HUES48 (cell line): ENCODE data around the gene CAMK2G.
"Not testable (repeated sequence)": the region's sequence is repeated elsewhere in the genome, so short reads cannot be mapped to it uniquely, and the experiment has no call there.

ENCODE experiments used
- H3K27ac ChIP-seq: one replicate; pipeline ENCODE4 v1.7.0; 2013; ENCODE audit warnings: low read depth, low read length, inconsistent platforms
- H3K27me3 ChIP-seq: 2 replicates; pipeline ENCODE4 v1.6.1; 2013; ENCODE audit warnings: mild to moderate bottlenecking, low read length; ENCODE audit not compliant: control insufficient read depth, insufficient read depth
- H3K36me3 ChIP-seq: 2 replicates; pipeline ENCODE4 v1.6.1; 2013; ENCODE audit warnings: low read length; ENCODE audit not compliant: control insufficient read depth, insufficient read depth
- H3K4me1 ChIP-seq: 2 replicates; pipeline ENCODE4 v1.6.1; 2013; ENCODE audit warnings: mild to moderate bottlenecking, low read length; ENCODE audit not compliant: control insufficient read depth, insufficient read depth
- H3K4me3 ChIP-seq: 2 replicates; pipeline ENCODE4 v1.5.1; 2013; ENCODE audit warnings: mild to moderate bottlenecking, low read depth, low read length
- H3K9ac ChIP-seq: 2 replicates; pipeline ENCODE4 v1.6.1; 2013; ENCODE audit warnings: mild to moderate bottlenecking, low read depth, low read length, moderate library complexity
- H3K9me3 ChIP-seq: 2 replicates; pipeline ENCODE4 v1.6.1; 2013; ENCODE audit warnings: low read length; ENCODE audit not compliant: control insufficient read depth, insufficient read depth

Gene CAMK2G

DNA sequence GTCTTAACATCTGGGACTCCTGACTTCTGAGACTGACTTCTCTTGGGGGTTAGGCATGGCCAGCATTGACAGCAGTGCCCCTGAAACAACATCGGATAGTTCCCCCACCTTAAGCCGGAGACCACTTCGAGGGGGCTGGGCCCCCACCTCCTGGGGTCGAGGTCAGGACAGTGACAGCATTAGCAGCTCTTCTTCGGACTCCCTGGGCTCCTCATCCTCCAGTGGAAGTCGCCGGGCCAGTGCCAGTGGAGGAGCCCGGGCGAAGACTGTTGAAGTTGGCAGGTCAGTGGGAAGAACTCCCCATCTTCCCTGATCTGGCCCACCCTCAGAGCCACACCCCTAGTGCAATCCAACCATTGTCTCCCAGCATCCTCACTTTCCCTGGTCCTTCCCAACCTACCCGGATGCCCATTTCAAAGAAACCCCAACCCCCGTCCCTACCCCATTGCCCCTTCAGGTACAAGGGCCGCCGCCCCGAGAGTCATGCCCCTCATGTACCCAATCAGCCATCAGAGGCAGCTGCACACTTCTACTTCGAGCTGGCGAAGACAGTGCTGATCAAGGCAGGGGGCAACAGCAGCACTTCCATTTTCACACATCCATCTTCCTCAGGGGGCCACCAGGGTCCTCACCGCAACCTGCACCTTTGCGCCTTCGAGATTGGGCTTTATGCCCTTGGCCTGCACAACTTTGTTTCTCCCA, 76.9 kb downstream of the CAMK2G start:
- H3K36me3 ChIP-seq: peaks cover 82% of the 10 kb centered on the region
- H3K27ac ChIP-seq: no peak overlapping the region
- no peaks in the 10 kb centered on the region for H3K9me3 ChIP-seq
- no peak overlapping the region for H3K4me3 ChIP-seq
- H3K9ac ChIP-seq: no peak overlapping the region
- H3K4me1 ChIP-seq: no peaks in the 10 kb centered on the region
- H3K27me3 ChIP-seq: no peaks in the 10 kb centered on the region

DNA sequence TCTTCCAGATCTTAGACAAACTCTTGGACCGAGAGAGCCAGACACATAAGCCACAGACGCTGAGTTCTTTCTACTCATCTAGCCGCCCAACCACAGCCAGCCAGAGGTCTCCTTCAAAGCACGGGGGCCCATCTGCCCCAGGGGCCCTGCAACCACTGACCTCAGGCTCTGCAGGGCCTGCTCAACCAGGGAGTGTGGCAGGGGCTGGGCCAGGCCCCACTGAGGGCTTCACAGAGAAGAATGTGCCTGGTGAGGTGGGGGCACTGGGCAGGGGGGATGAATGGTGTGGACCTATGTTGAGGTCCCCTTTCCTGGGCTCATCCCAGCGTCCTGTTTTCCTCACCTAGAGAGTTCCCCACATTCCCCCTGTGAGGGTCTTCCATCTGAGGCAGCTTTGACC, 77.6 kb downstream of the CAMK2G start:
- H3K36me3 ChIP-seq: peaks cover 82% of the 10 kb centered on the region
- H3K27me3 ChIP-seq: no peaks in the 10 kb centered on the region
- H3K4me3 ChIP-seq: no peak overlapping the region
- H3K9ac ChIP-seq: no peak overlapping the region
- H3K9me3 ChIP-seq: no peaks in the 10 kb centered on the region
- H3K27ac ChIP-seq: no peak overlapping the region
- H3K4me1 ChIP-seq: no peaks in the 10 kb centered on the region

DNA sequence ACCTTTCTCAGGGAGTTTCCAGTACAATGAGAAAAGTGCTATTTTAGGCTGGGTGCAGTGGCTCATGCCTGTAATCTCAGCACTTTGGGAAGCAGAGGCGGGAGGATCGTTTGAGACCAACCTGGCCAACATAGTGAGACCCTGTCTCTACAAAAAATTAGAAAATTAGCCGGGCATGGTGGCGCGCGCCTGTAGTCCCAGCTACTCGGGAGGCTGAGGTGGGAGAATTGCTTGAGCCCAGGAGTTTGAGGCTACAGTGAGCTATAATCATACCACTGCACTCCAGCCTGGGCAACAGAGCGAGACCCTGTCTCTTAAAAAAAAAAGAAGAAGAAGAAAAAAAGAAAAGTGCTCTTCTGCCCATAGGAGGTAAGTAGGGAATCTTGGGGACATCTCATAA, 78.3 kb downstream of the CAMK2G start:
- H3K27me3 ChIP-seq, H3K4me3 ChIP-seq, H3K4me1 ChIP-seq, H3K27ac ChIP-seq, H3K9me3 ChIP-seq, H3K9ac ChIP-seq: not testable (repeated sequence)
- H3K36me3 ChIP-seq: peaks cover 82% of the 10 kb centered on the region

DNA sequence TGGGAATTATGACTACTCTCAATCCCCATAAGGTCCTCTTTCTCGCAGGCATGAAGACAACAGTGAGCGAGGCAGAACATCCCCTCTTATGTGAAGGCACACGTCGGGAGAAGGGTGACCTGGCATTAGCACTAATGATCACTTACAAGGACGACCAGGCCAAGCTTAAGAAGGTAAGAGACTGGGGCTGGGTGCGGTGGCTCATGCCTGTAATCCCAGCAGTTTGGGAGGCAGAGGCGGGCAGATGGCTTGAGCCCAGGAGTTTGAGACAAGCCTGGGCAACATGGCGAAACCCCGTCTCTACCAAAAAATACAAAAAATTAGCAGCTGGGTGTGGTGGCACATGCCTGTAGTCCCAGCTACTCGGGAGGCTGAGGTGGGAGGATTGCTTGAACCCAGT, 78.9 kb downstream of the CAMK2G start:
- H3K27ac ChIP-seq, H3K4me3 ChIP-seq, H3K4me1 ChIP-seq, H3K9me3 ChIP-seq, H3K9ac ChIP-seq, H3K27me3 ChIP-seq: not testable (repeated sequence)
- H3K36me3 ChIP-seq: peaks cover 84% of the 10 kb centered on the region

DNA sequence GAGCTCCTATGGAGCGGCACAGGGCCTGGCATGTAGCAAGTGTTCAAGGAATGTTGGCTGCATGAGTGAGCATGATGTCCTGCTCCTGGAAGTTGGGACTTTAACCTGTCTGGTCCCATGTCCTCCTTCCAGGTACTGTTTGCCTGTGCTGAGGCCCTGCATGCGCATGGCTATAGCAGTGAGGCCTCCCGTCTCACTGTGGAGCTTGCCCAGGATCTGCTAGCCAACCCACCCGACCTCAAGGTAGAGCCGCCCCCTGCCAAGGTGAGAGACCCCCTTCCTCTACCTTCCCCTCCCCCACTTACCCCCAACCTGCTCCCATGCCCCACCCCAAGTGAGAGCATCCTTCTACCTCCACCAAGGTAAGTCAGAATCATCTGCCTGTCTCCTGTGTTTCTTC, 80.9 kb downstream of the CAMK2G start:
- Histone ChIP-seq H3K27me3 (no peaks in the 10 kb centered on the region), H3K4me1 (no peaks in the 10 kb centered on the region), H3K36me3 (peaks cover 82% of the 10 kb centered on the region), H3K27ac (no peak overlapping the region), H3K9me3 (no peaks in the 10 kb centered on the region), H3K9ac (no peak overlapping the region), H3K4me3 (no peak overlapping the region)

DNA sequence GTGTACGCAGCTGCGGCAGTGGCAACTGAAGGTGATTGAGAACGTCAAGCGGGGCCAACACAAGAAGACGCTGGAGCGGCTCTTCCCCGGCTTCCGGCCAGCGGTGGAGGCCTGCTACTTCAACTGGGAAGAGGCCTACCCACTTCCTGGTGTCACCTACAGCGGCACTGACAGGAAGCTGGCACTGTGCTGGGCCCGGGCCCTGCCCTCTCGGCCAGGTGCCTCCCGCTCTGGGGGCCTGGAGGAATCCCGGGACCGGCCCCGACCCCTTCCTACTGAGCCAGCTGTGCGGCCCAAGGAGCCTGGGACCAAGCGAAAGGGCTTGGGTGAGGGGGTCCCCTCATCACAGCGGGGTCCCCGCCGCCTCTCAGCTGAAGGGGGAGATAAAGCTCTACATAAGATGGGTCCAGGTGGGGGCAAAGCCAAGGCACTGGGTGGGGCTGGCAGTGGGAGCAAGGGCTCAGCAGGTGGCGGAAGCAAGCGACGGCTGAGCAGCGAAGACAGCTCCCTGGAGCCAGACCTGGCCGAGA, 82.4 kb downstream of the CAMK2G start:
- Histone ChIP-seq H3K9me3 (no peaks in the 10 kb centered on the region), H3K27ac (no peak overlapping the region), H3K36me3 (peaks cover 68% of the 10 kb centered on the region), H3K4me3 (no peak overlapping the region), H3K27me3 (no peaks in the 10 kb centered on the region), H3K4me1 (no peaks in the 10 kb centered on the region), H3K9ac (no peak overlapping the region)

DNA sequence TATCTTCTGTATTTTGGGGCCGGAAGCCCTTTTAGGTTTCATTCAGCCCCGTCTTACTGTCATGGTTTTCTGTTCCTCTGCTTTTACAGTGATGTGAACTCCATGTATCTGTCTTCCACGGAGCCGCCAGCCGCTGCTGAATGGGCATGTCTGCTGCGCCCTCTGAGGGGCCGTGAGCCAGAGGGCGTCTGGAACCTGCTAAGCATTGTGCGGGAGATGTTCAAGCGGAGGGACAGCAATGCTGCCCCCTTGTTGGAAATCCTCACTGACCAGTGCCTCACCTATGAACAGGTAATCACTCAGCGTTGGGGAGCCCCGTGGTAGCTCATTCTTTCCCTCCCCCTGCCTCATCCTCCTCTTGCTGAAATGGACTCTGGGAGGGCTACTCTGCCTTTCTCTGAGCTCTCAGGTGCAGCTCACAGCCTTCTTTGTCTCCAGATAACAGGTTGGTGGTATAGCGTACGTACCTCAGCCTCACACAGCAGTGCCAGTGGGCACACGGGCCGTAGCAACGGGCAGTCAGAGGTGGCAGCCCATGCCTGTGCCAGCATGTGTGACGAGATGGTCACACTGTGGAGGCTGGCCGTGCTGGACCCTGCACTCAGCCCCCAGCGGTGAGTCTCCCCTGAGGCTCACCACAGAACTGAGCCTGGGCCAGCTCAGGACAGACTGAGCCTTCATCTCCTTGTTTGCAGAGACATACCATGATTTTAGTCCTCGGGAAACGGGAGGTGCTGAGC, 83.3 kb downstream of the CAMK2G start:
- Histone ChIP-seq H3K4me1 (peaks cover 4% of the 10 kb centered on the region), H3K36me3 (peaks cover 61% of the 10 kb centered on the region), H3K9me3 (no peaks in the 10 kb centered on the region), H3K9ac (no peak overlapping the region), H3K4me3 (no peak overlapping the region), H3K27me3 (no peaks in the 10 kb centered on the region), H3K27ac (no peak overlapping the region)

DNA sequence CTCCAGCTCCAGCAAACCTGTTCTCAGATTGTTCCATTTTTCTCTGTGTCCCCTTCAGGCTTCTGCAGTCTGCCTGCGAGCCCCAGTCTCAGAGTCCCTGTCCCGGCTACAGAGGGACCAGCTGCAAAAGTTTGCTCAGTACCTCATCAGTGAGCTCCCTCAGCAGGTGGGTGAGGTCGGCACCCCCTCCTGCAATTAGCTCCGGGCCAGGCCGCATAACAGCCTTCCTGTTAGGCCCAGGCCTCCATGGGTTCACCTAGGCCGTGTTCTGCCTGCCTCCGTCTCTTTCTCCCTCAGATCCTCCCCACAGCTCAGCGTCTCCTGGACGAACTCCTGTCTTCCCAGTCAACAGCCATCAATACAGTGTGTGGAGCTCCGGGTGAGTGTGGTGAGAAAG, 84.7 kb downstream of the CAMK2G start:
- H3K4me3 ChIP-seq: no peak overlapping the region
- no peaks in the 10 kb centered on the region for H3K27me3 ChIP-seq
- peaks cover 53% of the 10 kb centered on the region for H3K36me3 ChIP-seq
- no peak overlapping the region for H3K27ac ChIP-seq
- H3K9me3 ChIP-seq: no peaks in the 10 kb centered on the region
- no peak overlapping the region for H3K9ac ChIP-seq
- peaks cover 4% of the 10 kb centered on the region for H3K4me1 ChIP-seq

DNA sequence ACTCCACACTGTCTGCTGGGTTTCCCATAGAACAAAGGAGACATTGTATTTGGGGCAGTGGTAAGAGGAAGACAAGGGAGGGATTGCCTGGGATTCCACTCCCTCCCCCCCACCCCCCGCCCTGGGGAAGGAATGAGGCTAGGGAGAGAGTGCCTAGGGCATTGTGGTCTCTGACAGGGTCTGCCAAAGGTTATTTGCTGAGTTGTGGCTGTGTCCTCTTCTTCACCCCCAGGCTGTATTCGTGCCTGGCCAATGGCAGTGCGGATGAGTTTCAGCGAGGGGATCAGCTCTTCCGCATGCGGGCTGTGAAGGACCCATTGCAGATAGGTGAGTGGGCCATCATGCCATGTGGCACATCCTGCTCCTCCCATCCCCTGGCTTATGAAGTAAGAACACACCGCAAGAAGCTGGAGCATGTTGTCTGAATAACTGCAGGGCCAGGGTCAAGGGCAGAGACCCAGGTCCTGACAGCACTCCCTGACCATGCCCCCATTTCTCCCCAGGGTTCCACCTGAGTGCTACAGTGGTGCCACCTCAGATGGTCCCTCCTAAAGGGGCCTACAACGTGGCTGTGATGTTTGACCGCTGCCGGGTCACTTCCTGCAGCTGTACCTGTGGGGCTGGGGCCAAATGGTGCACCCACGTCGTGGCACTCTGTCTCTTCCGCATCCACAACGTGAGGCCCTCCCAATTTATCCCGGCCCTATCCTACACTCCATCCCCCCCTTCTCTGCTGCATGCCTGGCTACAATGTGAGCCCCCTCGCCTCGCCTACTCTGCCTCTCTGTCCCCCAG, 85.3 kb downstream of the CAMK2G start:
- H3K4me3 ChIP-seq: no peak overlapping the region
- H3K4me1 ChIP-seq: peaks cover 4% of the 10 kb centered on the region
- H3K27me3 ChIP-seq: no peaks in the 10 kb centered on the region
- H3K36me3 ChIP-seq: peaks cover 47% of the 10 kb centered on the region
- H3K9ac ChIP-seq: no peak overlapping the region
- H3K9me3 ChIP-seq: no peaks in the 10 kb centered on the region
- H3K27ac ChIP-seq: no peak overlapping the region

DNA sequence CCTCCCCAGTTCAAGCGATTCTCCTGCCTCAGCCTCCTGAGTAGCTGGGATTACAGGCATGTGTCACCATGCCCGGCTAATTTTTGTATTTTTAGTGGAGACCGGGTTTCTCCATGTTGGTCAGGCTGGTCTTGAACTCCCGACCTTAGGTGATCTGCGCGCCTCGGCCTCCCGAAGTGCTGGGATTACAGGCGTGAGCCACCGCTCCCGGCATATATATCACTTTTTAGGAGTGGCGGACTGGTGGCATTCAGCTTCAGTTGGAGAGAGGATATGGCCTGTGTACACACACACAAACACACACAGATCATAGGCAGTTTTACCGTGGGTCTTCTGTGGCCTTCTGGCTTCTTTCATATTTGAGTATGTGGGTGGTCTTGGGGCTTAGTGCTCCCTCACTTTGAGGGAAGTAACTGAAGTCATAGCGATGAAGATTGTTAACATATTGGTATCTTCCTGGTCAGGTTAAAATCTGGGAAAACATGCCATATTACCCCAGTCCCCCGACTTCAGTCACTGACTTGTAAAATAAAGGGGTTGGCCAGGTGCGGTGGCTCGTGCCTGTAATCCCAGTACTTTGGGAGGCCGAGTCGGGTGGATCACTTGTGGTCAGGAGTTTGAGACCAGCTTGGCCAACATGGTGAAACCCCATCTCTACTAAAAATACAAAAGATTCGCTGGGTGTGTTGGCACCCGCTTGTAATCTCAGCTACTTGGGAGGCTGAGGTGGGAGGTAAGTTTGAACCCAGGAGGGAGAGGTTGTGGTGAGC, 87.1 kb downstream of the CAMK2G start:
- not testable (repeated sequence) for H3K27ac ChIP-seq, H3K4me1 ChIP-seq, H3K4me3 ChIP-seq, H3K9me3 ChIP-seq, H3K9ac ChIP-seq, H3K27me3 ChIP-seq
- peaks cover 32% of the 10 kb centered on the region for H3K36me3 ChIP-seq
